Spleen (tissue), 11 donors: ENCODE measurements around the gene NECTIN1. TPM values are rescaled to one million over a fixed set of nuclear protein-coding genes. Genes with fewer than 3 reads are reported as not detected.

Experiments used
- DNase-seq: peaks from one replicate; pipeline ENCODE4 v3.0.0-alpha.2; 2020
- H3K27ac ChIP-seq, 8 donors: fragments of 200-600 bp; sonication (generic) in 7 of 8; 1 replicate in 4 of 8; 2 replicates in 4 of 8; pipeline versions ENCODE4 v1.5.0 to v1.8.0; 2016 to 2021; ENCODE audit warnings: inconsistent platforms in 4 of 8, mild to moderate bottlenecking in 4 of 8, moderate library complexity in 1 of 8
- H3K27me3 ChIP-seq, 7 donors: fragments of 200-600 bp; sonication (generic) in 6 of 7; replicated peaks in 1 of 7; 1 replicate in 4 of 7; 2 replicates in 3 of 7; pipeline versions ENCODE4 v1.5.0 to v1.8.0; 2016 to 2021; ENCODE audit warnings: inconsistent platforms in 3 of 7, mild to moderate bottlenecking in 1 of 7
- H3K36me3 ChIP-seq, 6 donors: fragments of 200-600 bp; sonication (generic) in 5 of 6; 1 replicate in 4 of 6; 2 replicates in 2 of 6; pipeline versions ENCODE4 v1.5.0 to v1.8.0; 2016 to 2021; ENCODE audit warnings: inconsistent platforms in 2 of 6
- H3K4me1 ChIP-seq, 6 donors: fragments of 200-600 bp; sonication (generic) in 5 of 6; 1 replicate in 3 of 6; 2 replicates in 3 of 6; pipeline versions ENCODE4 v1.5.0 to v1.8.0; 2016 to 2021; ENCODE audit warnings: inconsistent platforms in 3 of 6
- H3K4me3 ChIP-seq, 8 donors: fragments of 200-600 bp; sonication (generic) in 7 of 8; 1 replicate in 4 of 8; 2 replicates in 4 of 8; pipeline versions ENCODE4 v1.5.0 to v1.8.0; 2016 to 2021; ENCODE audit warnings: inconsistent platforms in 4 of 8, mild to moderate bottlenecking in 4 of 8, moderate library complexity in 2 of 8
- H3K9me3 ChIP-seq, 8 donors: fragments of 200-600 bp; sonication (generic) in 7 of 8; 1 replicate in 4 of 8; 2 replicates in 4 of 8; pipeline versions ENCODE4 v1.5.0 to v1.8.0; 2016 to 2021; ENCODE audit warnings: inconsistent platforms in 4 of 8
- CTCF ChIP-seq, 11 experiments: fragments of 200-600 bp in 7 of 11; fragments of 450-650 bp in 4 of 11; sonication (generic) in 4 of 11; IDR thresholded peaks in 8 of 11; conservative IDR thresholded peaks in 3 of 11; 1 replicate in 7 of 11; 2 replicates in 4 of 11; pipeline versions ENCODE4 v1.4.0 to v1.8.0; 2016 to 2021; ENCODE audit warnings: antibody characterized with exemption in 11 of 11, inconsistent platforms in 4 of 11, mild to moderate bottlenecking in 1 of 11
- POLR2A ChIP-seq, 3 donors: fragments of 450-650 bp; IDR thresholded peaks; one replicate each; pipeline ENCODE4 v1.5.1; 2017; ENCODE audit warnings: antibody characterized with exemption in 3 of 3, mild to moderate bottlenecking in 1 of 3
- POLR2AphosphoS5 ChIP-seq, 3 donors: sonication (generic); formaldehyde crosslinking; IDR thresholded peaks; one replicate each; pipeline ENCODE4 v1.5.1; 2017; ENCODE audit warnings: antibody characterized with exemption in 3 of 3
- WGBS, 5 donors: extraction: QIAGEN DNeasy Blood & Tissue Kit in 3 of 5; methylation state at CpG; one replicate each; pipeline versions ENCODE4 v1.1.5 to v1.1.7; 2013 to 2018; 5-methylcytosine and 5-hydroxymethylcytosine counted together
- intact Hi-C: fragments of 100-400 bp; cut with DNase I; formaldehyde crosslinking; loops from one replicate; pipeline ENCODE4 v1.15.0; 2023; ENCODE audit warnings: low total_unique reads
- polyA plus RNA-seq, 3 donors: library from polyadenylated mRNA; stranded (reverse); fragments of 200-250 nt; gene quantifications; one replicate each; pipeline ENCODE4 v1.2.1, GENCODE V29; 2013
- total RNA-seq, 7 donors: library from RNA; depleted of rRNA in 3 of 7; stranded (reverse); fragments of >200 nt in 3 of 7; fragmentation: NEBNext Ultra II Directional in 4 of 7; extraction: Animal tissue kit (Norgen Biotek cat#: 25700) in 4 of 7; gene quantifications; one replicate each; pipeline versions ENCODE4 v1.1.0 to v1.2.1, GENCODE V29; 2016 to 2021
- donor health status: healthy with polysubstance abuse.
- donor health status: DM: no; HTN: no; CAD: no; lungs with moderate emphysema.
- donor health status: DM: no; HTN: no; CAD: no.
- donor health status: Bipolar disorder and iron deficiency.
- donor health status: healthy.
- donor health status: DM: no; HTN: no; CAD: no.
- donor health status: DM: yes; HTN: yes; CAD: no.

NECTIN1 gene
- total and polyA plus RNA-seq, 10 donors = 0.67 to 16.2 (median 5.8) TPM

GRCh38 chr11:119712459-119713358 is 16.3 kb downstream of the NECTIN1 start:
- peak overlapping the region in 1 of 8 donors; percentile 19 for H3K4me3 ChIP-seq
- peak overlapping the region in 4 of 8 donors; percentile 55 to 70 (median 62) for H3K27ac ChIP-seq
- TF ChIP-seq POLR2A (IDR thresholded peaks at IDR 0.05) (no peak), CTCF (IDR thresholded peaks at IDR 0.05 in 8 of 11, conservative IDR thresholded peaks at IDR 0.05 in 3 of 11) (no peak), POLR2AphosphoS5 (IDR thresholded peaks at IDR 0.05) (no peak)
- WGBS, 5 donors = 45 to 65% (median 58%) methylated on average over 10 of the region's 10 CpGs
- DNase-seq = peak; percentile 66
- H3K9me3 ChIP-seq = no peaks in the 10 kb centered on the region
- intact Hi-C loops = no loop called here
- H3K4me1 ChIP-seq = peaks cover 0 to 54% (median 18%) of the 10 kb centered on the region in 6 donors
- H3K36me3 ChIP-seq = no peaks in the 10 kb centered on the region
- H3K27me3 ChIP-seq = peaks cover 0 to 13% (median 0%) of the 10 kb centered on the region in 7 donors

GRCh38 chr11:119712006-119712405 is 17.0 kb downstream of the NECTIN1 start:
- Histone ChIP-seq H3K27ac (peak overlapping the region in 2 of 8 donors; percentile 58 to 70), H3K4me3 (no peak overlapping the region), H3K36me3 (no peaks in the 10 kb centered on the region), H3K4me1 (peaks cover 0 to 54% (median 18%) of the 10 kb centered on the region in 6 donors), H3K9me3 (no peaks in the 10 kb centered on the region), H3K27me3 (peaks cover 0 to 13% (median 0%) of the 10 kb centered on the region in 7 donors)
- WGBS, 5 donors = 59 to 74% (median 65%) methylated on average over 8 to 9 of the region's 9 CpGs
- no peak for TF ChIP-seq POLR2AphosphoS5 (IDR thresholded peaks at IDR 0.05)
- no peak for TF ChIP-seq CTCF (IDR thresholded peaks at IDR 0.05 in 8 of 11, conservative IDR thresholded peaks at IDR 0.05 in 3 of 11)
- TF ChIP-seq POLR2A (IDR thresholded peaks at IDR 0.05) = no peak
- DNase-seq = no peak
- intact Hi-C loops = no loop called here

- Histone ChIP-seq H3K4me3 (no peak overlapping the region), H3K27ac (peak overlapping the region in 1 of 8 donors; percentile 70), H3K36me3 (no peaks in the 10 kb centered on the region), H3K9me3 (no peaks in the 10 kb centered on the region), H3K27me3 (peaks cover 0 to 13% (median 0%) of the 10 kb centered on the region in 7 donors), H3K4me1 (peaks cover 0 to 54% (median 18%) of the 10 kb centered on the region in 6 donors)
- intact Hi-C loops = no loop called here
- TF ChIP-seq POLR2A (IDR thresholded peaks at IDR 0.05) (no peak), POLR2AphosphoS5 (IDR thresholded peaks at IDR 0.05) (no peak), CTCF (IDR thresholded peaks at IDR 0.05 in 8 of 11, conservative IDR thresholded peaks at IDR 0.05 in 3 of 11) (no peak)
- 70 to 81% (median 77%) methylated on average over 4 of the region's 4 CpGs for WGBS, 5 donors
- no peak for DNase-seq
Measured at GRCh38 chr11:119711476-119711875, 17.5 kb downstream of the NECTIN1 start.

GRCh38 chr11:119710417-119710816 is 18.6 kb downstream of the NECTIN1 start:
- TF ChIP-seq CTCF (IDR thresholded peaks at IDR 0.05 in 8 of 11, conservative IDR thresholded peaks at IDR 0.05 in 3 of 11) = no peak
- no peak for TF ChIP-seq POLR2AphosphoS5 (IDR thresholded peaks at IDR 0.05)
- TF ChIP-seq POLR2A (IDR thresholded peaks at IDR 0.05) = no peak
- H3K4me1 ChIP-seq = peaks cover 0 to 54% (median 18%) of the 10 kb centered on the region in 6 donors
- 87 to 96% (median 93%) methylated on average over 2 of the region's 2 CpGs for WGBS, 5 donors

More at GRCh38 chr11:119710417-119710816, 18.6 kb downstream of the NECTIN1 start:
- no peak overlapping the region for H3K4me3 ChIP-seq
- no peak for DNase-seq
- intact Hi-C loops = no loop called here
- peak overlapping the region in 1 of 8 donors; percentile 50 for H3K27ac ChIP-seq
- no peaks in the 10 kb centered on the region for H3K36me3 ChIP-seq
- no peaks in the 10 kb centered on the region for H3K9me3 ChIP-seq
- H3K27me3 ChIP-seq = peaks cover 0 to 13% (median 0%) of the 10 kb centered on the region in 7 donors
